Liver (tissue), 2 donors: ENCODE data around the gene LRIT1.

Experiments used
- HNF4G ChIP-seq: IDR thresholded peaks from 2 replicates; pipeline ENCODE4 v1.6.1; 2016; ENCODE audit warnings: antibody characterized with exemption
- RAD21 ChIP-seq, 2 donors: IDR thresholded peaks; 2 replicates each; pipeline ENCODE4 v1.6.1; 2016; ENCODE audit warnings: antibody characterized with exemption in 2 of 2, mild to moderate bottlenecking in 2 of 2
- donor health status: healthy.

- no peak for TF ChIP-seq HNF4G
- no peak for TF ChIP-seq RAD21 (IDR thresholded peaks at IDR 0.05)
These were observed 35.4 kb downstream of the LRIT1 start for GRCh38 chr10:84205853-84206525.
